Caco-2 (cell line): ENCODE measurements around the gene DSTN. TPM values are rescaled to one million over a fixed set of nuclear protein-coding genes. Genes with fewer than 3 reads are reported as not detected.

ENCODE experiments used
- BruUV-seq: library from RNA; stranded (reverse); fragments of 400-500 nt; replicated peaks from 2 replicates; lab custom pipeline; 2021; lab: Mats Ljungman, UMichigan
- CTCF ChIA-PET: fragments of 300-600 bp; sonication (Branson Sonifier 250); formaldehyde crosslinking; loops from one replicate; lab custom pipeline; 2022; ENCODE audit warnings: antibody characterized with exemption; lab: Charles Lee
- POLR2A ChIA-PET: fragments of 300-600 bp; sonication (Branson Sonifier 250); formaldehyde crosslinking; loops from one replicate; lab custom pipeline; 2022; ENCODE audit warnings: antibody characterized with exemption; lab: Charles Lee
- DNase-seq, 2 experiments: peaks; one replicate each; pipeline versions ENCODE4 v3.0.0 to v3.0.0-alpha.2; 2020 to 2022
- H3K27me3 ChIP-seq: replicated peaks from 2 replicates; pipeline ENCODE4 v1.6.0; 2011; ENCODE audit warnings: low read length; ENCODE audit not compliant: control insufficient read depth, insufficient read depth
- H3K36me3 ChIP-seq: 2 replicates; pipeline ENCODE4 v1.5.1; 2011; ENCODE audit warnings: low read length; ENCODE audit not compliant: control insufficient read depth, insufficient read depth
- H3K4me1 ChIP-seq: fragments of 250-450 bp; sonication (Bioruptor Pico); 2 replicates; pipeline ENCODE4 v1.5.1; 2020; ENCODE audit warnings: mild to moderate bottlenecking
- H3K4me3 ChIP-seq: 2 replicates; pipeline ENCODE4 v1.5.1; 2011; ENCODE audit warnings: low read depth, mild to moderate bottlenecking, control low read depth, low read length
- H3K9me3 ChIP-seq: fragments of 250-450 bp; sonication (Bioruptor Pico); 2 replicates; pipeline ENCODE4 v1.5.1; 2020; ENCODE audit warnings: mild to moderate bottlenecking, moderate library complexity
- H3K27ac Mint-ChIP-seq: one replicate; pipeline ENCODE4 v1.8.0; 2022; ENCODE audit warnings: mixed read lengths; ENCODE audit not compliant: unreplicated experiment
- H3K27me3 Mint-ChIP-seq: one replicate; pipeline ENCODE4 v1.8.0; 2022; ENCODE audit warnings: mixed read lengths; ENCODE audit not compliant: insufficient read depth, unreplicated experiment
- H3K36me3 Mint-ChIP-seq: one replicate; pipeline ENCODE4 v1.8.0; 2022; ENCODE audit warnings: mild to moderate bottlenecking, mixed read lengths; ENCODE audit not compliant: insufficient read depth, unreplicated experiment
- H3K4me1 Mint-ChIP-seq: one replicate; pipeline ENCODE4 v1.8.0; 2022; ENCODE audit warnings: low read depth, mixed read lengths; ENCODE audit not compliant: unreplicated experiment
- H3K4me3 Mint-ChIP-seq: one replicate; pipeline ENCODE4 v1.8.0; 2022; ENCODE audit warnings: mild to moderate bottlenecking, moderate library complexity, mixed read lengths; ENCODE audit not compliant: unreplicated experiment
- H3K9me3 Mint-ChIP-seq: one replicate; pipeline ENCODE4 v1.8.0; 2022; ENCODE audit warnings: mixed read lengths; ENCODE audit not compliant: unreplicated experiment
- intact Hi-C: fragments of 100-400 bp; cut with micrococcal nuclease; formaldehyde crosslinking; loops from one replicate; pipeline ENCODE4 v1.10.0; 2022; ENCODE audit not compliant: unreplicated experiment
- total RNA-seq: library from RNA; stranded (reverse); gene quantifications from 2 replicates; pipeline ENCODE4 v1.2.3, GENCODE V29; 2022
- TF ChIP-seq, protein P1 (sequence below), 2 experiments: fragments of 200-600 bp in 1 of 2; IDR thresholded peaks; 1 replicate in 1 of 2; 2 replicates in 1 of 2; pipeline versions ENCODE4 v1.5.1 to v1.8.0; 2011 to 2022; ENCODE audit warnings: antibody characterized with exemption in 1 of 2, control low read depth in 1 of 2, inconsistent platforms in 1 of 2, low read depth in 1 of 2, low read length in 1 of 2, mild to moderate bottlenecking in 1 of 2, moderate library complexity in 1 of 2; ENCODE audit not compliant: insufficient read depth in 1 of 2, severe bottlenecking in 1 of 2, unreplicated experiment in 1 of 2

The DSTN gene
- total RNA-seq, 1 experiment from 2014 or later, result 318 TPM

- intact Hi-C loops, result no loop called here
- Histone ChIP-seq H3K9me3 (no peaks in the 10 kb centered on the region), H3K4me1 (no peaks in the 10 kb centered on the region), H3K36me3 (peaks cover 18% of the 10 kb centered on the region), H3K27me3 (no peaks in the 10 kb centered on the region), H3K4me3 (no peak overlapping the region)
- peaks cover 100% of the 10 kb centered on the region for H3K36me3 Mint-ChIP-seq
- no peak overlapping the region for H3K4me3 Mint-ChIP-seq
- CTCF ChIA-PET, result interaction anchor here (0.6 kb wide), 1 partner anchor 72 kb away, joined by 4 read pairs; the partner anchor contains the start of gene DSTN
- no TSS peak for BruUV-seq
- no peak overlapping the region for H3K27ac Mint-ChIP-seq
- peaks cover 9% of the 10 kb centered on the region for H3K4me1 Mint-ChIP-seq
- no peaks in the 10 kb centered on the region for H3K27me3 Mint-ChIP-seq
- POLR2A ChIA-PET, result no interaction called here
- TF ChIP-seq, protein P1, sequence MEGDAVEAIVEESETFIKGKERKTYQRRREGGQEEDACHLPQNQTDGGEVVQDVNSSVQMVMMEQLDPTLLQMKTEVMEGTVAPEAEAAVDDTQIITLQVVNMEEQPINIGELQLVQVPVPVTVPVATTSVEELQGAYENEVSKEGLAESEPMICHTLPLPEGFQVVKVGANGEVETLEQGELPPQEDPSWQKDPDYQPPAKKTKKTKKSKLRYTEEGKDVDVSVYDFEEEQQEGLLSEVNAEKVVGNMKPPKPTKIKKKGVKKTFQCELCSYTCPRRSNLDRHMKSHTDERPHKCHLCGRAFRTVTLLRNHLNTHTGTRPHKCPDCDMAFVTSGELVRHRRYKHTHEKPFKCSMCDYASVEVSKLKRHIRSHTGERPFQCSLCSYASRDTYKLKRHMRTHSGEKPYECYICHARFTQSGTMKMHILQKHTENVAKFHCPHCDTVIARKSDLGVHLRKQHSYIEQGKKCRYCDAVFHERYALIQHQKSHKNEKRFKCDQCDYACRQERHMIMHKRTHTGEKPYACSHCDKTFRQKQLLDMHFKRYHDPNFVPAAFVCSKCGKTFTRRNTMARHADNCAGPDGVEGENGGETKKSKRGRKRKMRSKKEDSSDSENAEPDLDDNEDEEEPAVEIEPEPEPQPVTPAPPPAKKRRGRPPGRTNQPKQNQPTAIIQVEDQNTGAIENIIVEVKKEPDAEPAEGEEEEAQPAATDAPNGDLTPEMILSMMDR (IDR thresholded peaks at IDR 0.05; ENCODE audit: insufficient read depth in 1 of 2, low read depth in 1 of 2, low read length in 1 of 2, severe bottlenecking in 1 of 2, unreplicated experiment in 1 of 2), result no peak
- no peaks in the 10 kb centered on the region for H3K9me3 Mint-ChIP-seq
- no peak for DNase-seq
These were observed 71.7 kb downstream of the DSTN start for GRCh38 chr20:17641520-17641964.

- POLR2A ChIA-PET, result no interaction called here
- no peak for DNase-seq
- no peaks in the 10 kb centered on the region for H3K9me3 Mint-ChIP-seq
These were observed 72.1 kb downstream of the DSTN start for GRCh38 chr20:17641993-17642392.

DNA sequence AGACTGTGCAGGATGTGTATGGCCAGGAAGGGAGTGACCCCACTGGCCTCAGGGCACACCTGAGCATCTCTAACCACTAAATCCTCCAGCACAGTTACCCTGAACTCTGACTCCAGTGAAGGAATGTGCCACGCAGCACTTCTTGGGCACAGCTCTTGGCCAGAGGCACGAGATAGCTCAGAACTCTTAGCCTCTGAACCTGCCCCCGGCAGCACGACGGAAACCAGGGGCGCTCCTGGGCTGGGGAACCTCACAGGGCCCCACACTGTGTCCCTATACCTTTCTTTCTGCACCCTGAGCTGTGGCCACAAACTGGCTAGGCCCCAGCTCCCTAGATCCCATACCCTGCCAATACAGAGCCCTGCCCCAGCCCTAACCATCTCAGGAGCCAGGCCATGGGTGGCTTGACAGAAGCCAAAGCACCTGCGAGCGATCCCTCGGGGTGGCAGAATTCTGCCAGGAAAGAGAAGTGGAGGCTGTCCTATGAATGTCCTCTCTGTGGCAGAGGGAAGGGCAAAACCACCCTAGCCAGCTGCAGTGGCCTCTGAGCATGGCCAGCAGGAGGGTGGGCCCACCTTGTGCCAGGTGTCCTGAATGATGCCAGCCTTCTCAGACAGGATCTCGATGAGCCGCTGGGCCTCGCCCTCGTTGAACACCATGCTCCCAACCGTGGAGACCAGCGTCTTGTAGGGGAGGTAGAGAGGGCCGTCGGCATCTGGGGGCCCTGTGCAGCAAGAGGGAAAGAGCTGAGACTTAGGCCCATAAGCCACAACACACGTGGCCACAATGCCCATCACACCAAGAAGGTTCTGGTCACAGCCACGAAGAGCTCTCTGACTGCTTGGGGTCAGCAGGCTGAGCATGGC lies 72.8 kb downstream of the DSTN start:
- no peak for DNase-seq
- TF ChIP-seq, protein P1 (IDR thresholded peaks at IDR 0.05; ENCODE audit: insufficient read depth in 1 of 2, low read depth in 1 of 2, low read length in 1 of 2, severe bottlenecking in 1 of 2, unreplicated experiment in 1 of 2), result no peak
- Histone ChIP-seq H3K27me3 (no peaks in the 10 kb centered on the region), H3K9me3 (no peaks in the 10 kb centered on the region), H3K4me3 (no peak overlapping the region), H3K36me3 (peaks cover 18% of the 10 kb centered on the region), H3K4me1 (no peaks in the 10 kb centered on the region)
- ChIA-PET POLR2A (interaction anchor here (0.6 kb wide), 1 partner anchor 1779 kb away, joined by 4 read pairs; no protein-coding TSS in a partner anchor), CTCF (no interaction called here)
- Mint-ChIP-seq H3K36me3 (peaks cover 100% of the 10 kb centered on the region), H3K27ac (no peak overlapping the region), H3K4me1 (peaks cover 15% of the 10 kb centered on the region), H3K9me3 (no peaks in the 10 kb centered on the region), H3K4me3 (no peak overlapping the region), H3K27me3 (no peaks in the 10 kb centered on the region)
- intact Hi-C loops, result no loop called here
- BruUV-seq, result no TSS peak

More at GRCh38 chr20:17641993-17642392, 72.1 kb downstream of the DSTN start:
- Histone ChIP-seq H3K4me1 (no peaks in the 10 kb centered on the region), H3K4me3 (no peak overlapping the region), H3K9me3 (no peaks in the 10 kb centered on the region), H3K27me3 (no peaks in the 10 kb centered on the region), H3K36me3 (peaks cover 16% of the 10 kb centered on the region)
- Mint-ChIP-seq H3K27ac (no peak overlapping the region), H3K36me3 (peaks cover 100% of the 10 kb centered on the region), H3K4me1 (peaks cover 13% of the 10 kb centered on the region), H3K4me3 (no peak overlapping the region), H3K27me3 (no peaks in the 10 kb centered on the region)
- TF ChIP-seq, protein P1 (IDR thresholded peaks at IDR 0.05; ENCODE audit: insufficient read depth in 1 of 2, low read depth in 1 of 2, low read length in 1 of 2, severe bottlenecking in 1 of 2, unreplicated experiment in 1 of 2), result no peak
- CTCF ChIA-PET, result interaction anchor here (0.6 kb wide), 1 partner anchor 72 kb away, joined by 4 read pairs; the partner anchor contains the start of gene DSTN
- BruUV-seq, result no TSS peak
- intact Hi-C loops, result no loop called here
